Measurements from ENCODE around the gene AHSG. TPM values are rescaled to one million over a fixed set of nuclear protein-coding genes. Genes with fewer than 3 reads are reported as not detected.

Gene AHSG
- total RNA-seq, 1 donor = not detected

DNA sequence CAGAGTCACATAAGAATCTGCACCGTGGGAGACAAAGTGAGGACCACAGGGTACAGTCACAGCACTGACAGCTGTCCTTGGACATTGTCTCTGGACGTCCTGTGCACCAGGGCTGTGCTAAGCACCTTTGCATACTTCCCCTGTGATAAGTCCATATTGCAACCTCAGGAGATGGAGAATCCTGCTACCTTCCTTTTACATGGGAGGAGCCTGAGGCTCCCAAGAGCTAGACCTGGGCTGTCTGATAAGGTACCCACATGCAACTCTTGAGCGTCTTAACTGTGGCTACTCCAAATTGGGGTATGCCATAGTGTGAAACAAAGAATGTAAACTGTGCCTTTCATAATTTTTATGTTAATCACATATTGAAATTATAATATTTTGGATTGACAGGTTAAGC lies 24.8 kb downstream of the AHSG start:
- no peak for DNase-seq (ENCODE audit: low read depth in 2 of 3, low spot score in 2 of 3)

DNA sequence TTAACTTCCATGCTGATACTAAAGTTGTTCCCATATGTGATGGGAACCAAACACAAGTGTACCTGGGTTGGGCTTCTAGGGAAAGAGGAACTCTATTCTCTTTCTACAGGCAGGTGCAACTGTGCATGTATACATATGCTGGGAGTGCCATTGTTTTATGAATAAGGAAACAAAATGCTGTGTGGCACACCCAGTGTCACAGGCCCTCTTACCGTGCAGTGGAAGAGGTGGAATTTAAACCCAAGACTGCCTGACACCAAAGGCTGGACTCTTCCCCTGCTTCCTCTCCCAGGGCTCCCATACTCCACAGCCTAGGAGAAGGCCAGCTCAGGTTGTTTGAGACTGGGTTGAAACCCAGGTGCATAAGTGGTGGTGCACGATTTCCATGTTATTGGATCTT lies 25.4 kb downstream of the AHSG start:
- DNase-seq (ENCODE audit: low read depth in 2 of 3, low spot score in 2 of 3) = no peak

DNA sequence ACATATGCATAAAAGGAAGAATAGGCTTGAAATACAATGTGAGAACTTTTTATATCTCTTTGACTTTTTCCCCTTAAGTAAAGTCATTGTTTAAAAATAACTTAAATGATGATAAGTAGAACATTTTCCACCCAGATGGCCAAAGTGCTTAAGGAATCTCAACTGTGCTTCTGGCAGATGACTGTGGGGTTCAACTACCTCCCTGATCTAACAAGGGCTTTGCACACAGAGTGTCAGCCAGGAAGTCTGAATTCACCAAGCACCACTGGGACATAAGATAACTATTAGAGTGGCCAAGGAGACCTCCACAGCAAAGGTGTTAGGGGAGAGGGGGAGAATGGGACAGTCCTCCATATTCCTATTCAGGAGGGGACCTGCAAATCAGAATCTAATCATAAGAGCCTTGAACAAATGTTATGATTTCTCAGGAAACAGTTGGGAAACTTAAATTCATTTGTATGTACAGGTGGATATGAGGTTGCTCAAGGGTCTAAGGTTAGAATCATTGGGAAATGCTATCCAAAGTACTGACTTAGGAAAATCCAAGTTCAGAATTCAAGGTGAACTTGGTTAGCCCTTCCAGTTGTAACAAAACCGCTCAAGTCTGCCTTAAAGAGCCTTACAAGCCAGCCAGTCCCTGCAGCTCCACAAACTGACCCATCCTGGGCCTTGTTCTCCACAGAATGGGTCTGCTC lies 27.1 kb downstream of the AHSG start, which contains the start of gene FETUB:
Gene FETUB (plus strand): TSS at position 622 of the 695 bp plus-strand sequence. CDS start 62 bp downstream, at position 684.
- no peak for DNase-seq (ENCODE audit: low read depth in 2 of 3, low spot score in 2 of 3)

DNA sequence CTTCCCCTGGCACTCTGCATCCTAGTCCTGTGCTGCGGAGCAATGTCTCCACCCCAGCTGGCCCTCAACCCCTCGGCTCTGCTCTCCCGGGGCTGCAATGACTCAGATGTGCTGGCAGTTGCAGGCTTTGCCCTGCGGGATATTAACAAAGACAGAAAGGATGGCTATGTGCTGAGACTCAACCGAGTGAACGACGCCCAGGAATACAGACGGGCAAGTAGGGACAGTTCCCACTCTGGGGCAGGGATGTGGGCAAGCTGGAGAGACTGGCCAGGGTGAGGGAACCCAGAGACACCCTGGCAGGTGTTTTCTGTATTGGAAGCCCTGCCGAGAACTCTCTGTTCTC lies 27.6 kb downstream of the AHSG start:
- no peak for DNase-seq (ENCODE audit: low read depth in 2 of 3, low spot score in 2 of 3)

DNA sequence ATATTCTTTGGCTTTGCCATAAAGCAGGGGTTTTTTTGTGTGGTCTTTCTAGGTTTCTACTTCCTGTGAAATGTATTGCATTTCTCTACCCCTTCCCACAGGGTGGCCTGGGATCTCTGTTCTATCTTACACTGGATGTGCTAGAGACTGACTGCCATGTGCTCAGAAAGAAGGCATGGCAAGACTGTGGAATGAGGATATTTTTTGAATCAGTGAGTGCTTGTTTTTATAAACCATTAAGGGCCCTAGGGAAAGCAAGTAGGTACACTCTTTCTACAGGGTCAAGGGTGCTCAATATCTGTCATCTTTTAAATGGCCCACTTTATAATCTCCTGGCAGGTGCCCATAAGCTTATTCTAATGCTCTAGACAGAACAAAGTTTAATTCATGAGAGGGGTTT lies 28.1 kb downstream of the AHSG start:
- DNase-seq (ENCODE audit: low read depth in 2 of 3, low spot score in 2 of 3) = no peak

DNA sequence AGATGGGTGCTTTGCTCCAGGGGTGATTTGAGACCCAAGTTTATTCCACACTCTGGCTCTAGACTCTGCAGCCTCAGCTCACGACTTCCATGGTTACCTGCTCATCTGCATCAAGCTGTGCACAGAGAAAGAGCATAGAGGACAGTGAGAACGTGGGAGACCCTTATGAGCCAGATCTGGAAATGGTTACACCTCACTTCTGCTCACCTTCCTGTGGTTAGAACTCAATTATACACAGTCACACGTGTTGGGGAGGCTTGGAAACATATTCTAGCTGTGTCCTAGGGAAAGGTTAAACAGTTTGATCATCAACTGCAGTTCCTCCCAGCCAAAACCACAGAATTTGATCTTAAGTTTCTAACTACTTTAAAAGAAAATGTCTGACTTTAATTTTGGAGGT lies 29.2 kb downstream of the AHSG start:
- DNase-seq (ENCODE audit: low read depth in 2 of 3, low spot score in 2 of 3) = no peak

DNA sequence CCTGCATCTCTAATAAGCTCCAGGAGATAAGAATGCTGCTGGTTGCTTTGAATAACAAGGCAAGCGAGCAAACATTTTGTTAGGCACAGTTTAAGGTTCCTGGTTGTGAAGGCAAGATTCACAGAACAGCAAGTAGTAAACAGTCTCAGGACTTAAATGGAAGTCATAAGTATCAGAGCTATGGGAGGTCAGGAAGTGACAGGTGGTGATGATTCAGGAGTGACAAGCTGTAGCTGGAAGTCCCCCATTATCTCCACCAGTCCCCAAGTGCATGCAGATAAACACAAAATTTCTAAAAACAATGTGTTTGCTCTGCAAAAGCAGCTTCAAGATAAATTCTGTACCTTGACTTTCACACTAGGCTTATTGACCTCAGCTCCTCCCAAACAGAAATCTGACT lies 30.6 kb downstream of the AHSG start:
- no peak for DNase-seq (ENCODE audit: low read depth in 2 of 3, low spot score in 2 of 3)

DNA sequence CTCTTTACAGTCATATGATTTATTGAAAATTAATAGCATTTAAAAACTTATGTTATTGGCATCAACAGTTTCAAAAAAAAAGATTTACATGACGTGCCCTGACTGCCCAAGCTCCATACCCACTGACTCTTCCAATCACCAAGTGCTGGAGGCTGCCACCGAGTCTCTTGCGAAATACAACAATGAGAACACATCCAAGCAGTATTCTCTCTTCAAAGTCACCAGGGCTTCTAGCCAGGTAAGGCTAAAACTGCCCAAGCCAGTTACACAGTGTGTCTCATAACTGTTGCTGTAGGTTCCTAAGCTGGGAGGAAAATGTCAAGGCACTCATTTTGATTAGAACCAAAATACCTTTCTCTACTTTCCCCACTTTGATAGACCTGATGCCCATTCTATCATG lies 31.8 kb downstream of the AHSG start:
- DNase-seq (ENCODE audit: low read depth in 2 of 3, low spot score in 2 of 3) = no peak

DNA sequence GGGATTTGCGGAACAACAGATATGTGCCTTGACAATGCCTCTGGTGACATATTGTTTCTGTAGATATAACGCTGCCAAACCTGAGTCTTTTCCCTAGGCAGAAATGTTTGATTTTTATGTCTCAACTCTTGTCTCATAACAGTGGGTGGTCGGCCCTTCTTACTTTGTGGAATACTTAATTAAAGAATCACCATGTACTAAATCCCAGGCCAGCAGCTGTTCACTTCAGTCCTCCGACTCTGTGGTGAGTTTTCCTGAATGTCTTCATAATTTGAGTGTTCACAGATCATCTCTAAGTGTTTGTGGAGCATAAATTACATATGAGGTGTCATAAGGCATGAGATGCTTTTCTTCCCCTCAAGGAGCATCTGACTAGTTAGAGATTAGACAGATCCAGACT lies 33.2 kb downstream of the AHSG start:
- no peak for DNase-seq (ENCODE audit: low read depth in 2 of 3, low spot score in 2 of 3)

DNA sequence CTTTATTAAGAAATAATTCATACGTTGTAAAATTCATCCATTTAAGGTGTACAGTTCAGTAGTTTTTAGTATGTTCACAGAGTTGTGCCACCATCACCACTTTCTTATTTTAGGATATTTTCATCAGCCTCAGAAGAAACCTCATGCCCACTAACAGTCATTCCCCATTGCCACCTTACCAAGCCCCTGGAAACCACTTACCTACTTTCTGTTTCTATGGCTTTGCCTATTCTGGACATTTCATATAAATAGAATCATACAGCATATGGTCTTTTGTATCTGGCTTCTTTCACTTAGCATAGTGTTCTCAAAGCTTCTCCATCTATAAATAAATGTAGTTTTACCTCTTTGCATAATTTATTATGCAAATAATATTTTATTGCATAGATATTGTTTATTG lies 34.0 kb downstream of the AHSG start:
- no peak for DNase-seq (ENCODE audit: low read depth in 2 of 3, low spot score in 2 of 3)

DNA sequence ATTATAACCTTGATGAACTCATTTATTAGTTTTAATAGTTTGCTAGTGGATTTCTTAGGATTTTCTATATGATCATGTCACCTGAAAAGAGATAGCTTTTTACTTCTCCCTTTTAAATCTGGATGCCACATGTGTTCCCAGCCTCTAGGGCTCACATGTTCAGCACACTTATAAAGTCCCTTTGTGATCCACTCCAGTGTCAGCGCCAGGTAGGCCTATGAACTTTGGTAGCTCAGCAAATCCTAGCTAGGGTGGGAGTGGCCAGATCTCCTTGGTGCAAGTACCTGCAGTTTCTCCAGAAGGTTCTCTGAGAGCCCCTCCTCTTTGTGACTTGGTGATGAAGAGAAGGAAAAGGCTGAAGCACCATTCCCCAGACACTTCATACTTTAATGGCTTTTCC lies 36.0 kb downstream of the AHSG start:
- no peak for DNase-seq (ENCODE audit: low read depth in 2 of 3, low spot score in 2 of 3)

DNA sequence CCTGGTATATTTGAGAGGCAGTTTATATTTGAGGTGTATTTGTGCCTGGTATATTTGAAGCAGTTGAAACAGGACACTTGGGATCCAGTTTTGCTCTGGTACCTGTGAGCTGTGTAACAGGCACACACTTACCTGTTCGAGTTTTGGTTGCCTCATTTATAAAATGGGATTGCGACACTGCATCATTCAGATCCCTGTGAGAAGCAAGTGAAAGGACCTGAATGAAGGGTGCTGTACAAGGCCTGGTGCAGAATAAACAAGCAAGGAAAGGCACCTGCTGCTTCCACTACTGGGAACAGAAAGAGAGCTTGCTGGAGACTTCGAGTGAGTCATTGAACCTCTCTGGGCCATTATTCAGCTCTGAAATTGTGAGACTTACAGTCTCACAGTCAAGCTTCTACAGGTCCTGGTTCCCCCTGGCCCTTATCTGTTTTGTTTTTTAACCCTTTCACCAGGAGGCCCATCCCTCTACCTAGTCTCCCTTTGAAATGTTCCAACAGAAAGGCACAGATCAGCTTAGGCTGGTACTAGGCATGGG lies 38.9 kb downstream of the AHSG start:
- no peak for DNase-seq (ENCODE audit: low read depth in 2 of 3, low spot score in 2 of 3)

DNA sequence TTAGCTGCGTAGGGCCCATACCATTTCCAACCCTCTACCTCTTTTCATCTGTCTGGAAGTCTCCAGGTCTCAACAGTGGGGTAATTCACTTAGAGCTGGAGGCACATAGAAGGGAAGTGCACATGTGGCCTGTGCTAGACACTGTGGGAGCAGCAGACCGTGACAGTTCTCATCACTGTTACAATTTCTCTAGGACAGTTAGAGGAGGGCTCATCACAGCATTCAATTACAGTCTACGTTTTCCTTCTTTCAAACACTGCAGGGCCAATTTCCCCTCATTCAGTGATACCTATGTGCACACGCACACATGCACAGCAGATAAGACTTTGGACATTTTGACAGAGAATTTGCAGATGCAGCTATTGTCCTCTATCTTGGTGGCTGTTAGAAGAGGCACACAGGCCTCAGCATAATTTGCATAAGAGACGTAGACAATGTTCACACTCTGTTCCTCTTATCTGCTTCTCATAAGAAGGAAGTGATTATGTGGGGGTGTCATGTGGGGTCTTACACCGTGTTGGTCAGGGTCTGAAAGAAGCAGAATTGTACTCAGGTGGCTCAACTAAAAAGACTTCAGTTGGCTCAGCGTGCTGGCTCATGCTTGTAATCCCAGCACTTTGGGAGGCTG lies 40.3 kb downstream of the AHSG start:
- no peak for DNase-seq (ENCODE audit: low read depth in 2 of 3, low spot score in 2 of 3)

DNA sequence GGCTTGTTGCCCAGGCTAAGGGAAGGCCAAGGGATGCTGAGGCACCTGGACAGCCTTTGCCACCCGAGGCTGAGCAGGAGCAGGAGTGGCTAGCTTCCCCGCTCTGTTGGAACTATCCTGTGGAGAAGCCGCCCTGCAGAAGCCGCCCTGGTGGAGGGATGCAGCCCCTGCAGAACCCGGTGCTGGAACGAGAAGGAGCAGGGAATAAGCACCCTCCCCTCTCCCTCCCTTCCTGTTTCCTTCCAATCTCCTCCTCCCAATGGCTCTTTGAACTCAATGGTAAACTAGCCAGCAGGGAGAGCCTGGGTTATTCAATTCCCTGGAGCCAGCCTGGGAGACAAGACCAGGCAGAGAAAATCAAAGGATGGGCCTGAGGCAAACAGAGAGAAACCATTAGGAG lies 41.1 kb downstream of the AHSG start:
- DNase-seq (ENCODE audit: low read depth in 2 of 3, low spot score in 2 of 3) = no peak

DNA sequence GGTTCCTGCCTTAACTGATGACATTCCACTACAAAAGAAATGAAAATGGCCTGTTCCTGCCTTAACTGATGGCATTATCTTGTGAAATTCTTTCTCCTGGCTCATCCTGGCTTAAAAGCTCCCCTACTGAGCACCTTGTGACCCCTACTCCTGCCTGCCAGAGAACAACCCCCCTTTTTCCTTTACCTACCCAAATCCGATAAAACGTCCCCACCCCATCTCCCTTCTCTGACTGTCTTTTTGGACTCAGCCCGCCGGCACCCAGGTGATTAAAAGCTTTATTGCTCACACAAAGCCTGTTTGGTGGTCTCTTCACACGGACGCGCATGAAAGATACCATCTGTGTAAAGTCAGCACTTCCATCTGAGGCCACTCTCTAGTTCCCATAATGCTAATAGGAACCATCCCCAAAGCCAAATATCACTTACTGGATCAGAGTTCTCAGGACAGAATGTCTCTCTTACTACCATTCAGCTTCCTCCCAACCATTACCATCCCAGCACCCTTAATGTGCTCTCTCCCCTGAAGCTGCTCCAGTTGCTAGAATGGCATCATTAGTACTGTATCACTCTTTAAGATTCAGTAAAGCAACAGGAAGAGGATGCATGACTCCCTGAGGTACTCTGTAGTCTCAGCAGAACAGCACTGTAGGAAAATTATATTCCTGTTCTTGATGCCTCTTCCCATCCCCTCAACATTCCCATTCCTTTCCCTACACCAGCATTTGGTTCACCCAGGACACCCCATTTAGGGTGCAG lies 50.7 kb downstream of the AHSG start:
- no peak for DNase-seq (ENCODE audit: low read depth in 2 of 3, low spot score in 2 of 3)

DNA sequence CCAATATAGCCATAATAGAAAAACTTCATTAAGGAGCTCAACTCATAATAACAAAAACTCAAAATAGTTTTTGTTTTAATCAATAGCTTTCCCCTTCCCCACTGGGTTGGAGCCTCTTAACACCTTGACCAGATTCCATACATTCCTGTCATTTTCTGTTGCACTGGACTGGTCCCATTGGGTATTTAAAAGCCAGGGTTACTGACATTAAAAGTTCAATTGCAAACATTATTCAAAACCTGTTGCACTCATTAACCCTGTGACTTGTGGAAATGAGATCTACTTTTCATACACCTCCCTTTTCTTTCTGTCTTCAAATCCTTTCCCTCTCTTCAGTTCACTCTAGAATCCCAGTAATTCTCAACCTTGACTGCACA lies 51.2 kb downstream of the AHSG start:
- no peak for DNase-seq (ENCODE audit: low read depth in 2 of 3, low spot score in 2 of 3)

DNA sequence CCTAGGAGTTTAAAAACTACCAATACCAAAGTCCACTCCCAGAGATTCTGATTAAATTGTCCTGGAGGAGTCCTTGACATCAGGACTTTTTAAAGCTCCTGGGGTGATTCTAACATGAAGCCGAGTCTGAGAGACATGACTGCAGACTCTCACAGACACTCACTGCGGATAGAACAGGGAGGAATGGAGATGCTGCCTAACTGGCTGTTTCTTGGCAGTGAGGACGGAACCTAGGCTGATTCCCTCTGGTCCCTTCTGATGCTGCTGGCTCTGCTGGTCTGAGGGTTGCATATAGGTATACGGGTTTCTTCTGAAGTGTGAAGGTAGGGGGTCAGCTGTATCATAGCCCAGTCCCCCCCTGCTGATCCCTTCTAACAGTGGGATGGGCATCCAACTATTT lies 51.6 kb downstream of the AHSG start:
- no peak for DNase-seq (ENCODE audit: low read depth in 2 of 3, low spot score in 2 of 3)

DNA sequence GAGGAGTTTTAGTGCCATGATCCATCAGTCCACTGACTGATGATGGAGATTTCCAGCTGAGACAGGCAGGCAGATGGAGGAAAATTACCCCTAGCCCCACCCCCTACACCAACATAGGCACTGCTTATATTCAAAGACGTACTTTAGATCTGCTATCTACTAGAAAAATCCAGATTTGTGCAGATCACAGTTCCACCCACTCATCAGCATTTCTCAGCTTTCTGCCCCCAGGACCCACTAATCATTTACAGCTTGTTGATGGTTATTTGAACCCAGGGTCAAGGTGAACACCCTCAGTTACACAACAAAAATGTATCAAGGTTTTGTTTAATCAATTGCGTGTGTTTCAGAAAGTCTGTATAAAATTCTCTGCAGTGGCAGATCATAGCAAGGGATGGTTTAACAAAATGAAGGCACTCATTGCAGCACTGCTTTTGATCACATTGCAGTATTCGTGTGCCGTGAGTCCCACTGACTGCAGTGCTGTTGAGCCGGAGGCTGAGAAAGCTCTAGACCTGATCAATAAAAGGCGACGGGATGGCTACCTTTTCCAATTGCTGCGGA lies 52.8 kb downstream of the AHSG start, which contains the start of gene HRG:
Gene HRG (plus strand): TSS at position 390 of the 564 bp plus-strand sequence. CDS start 18 bp downstream, at position 408.
- no peak for DNase-seq (ENCODE audit: low read depth in 2 of 3, low spot score in 2 of 3)

DNA sequence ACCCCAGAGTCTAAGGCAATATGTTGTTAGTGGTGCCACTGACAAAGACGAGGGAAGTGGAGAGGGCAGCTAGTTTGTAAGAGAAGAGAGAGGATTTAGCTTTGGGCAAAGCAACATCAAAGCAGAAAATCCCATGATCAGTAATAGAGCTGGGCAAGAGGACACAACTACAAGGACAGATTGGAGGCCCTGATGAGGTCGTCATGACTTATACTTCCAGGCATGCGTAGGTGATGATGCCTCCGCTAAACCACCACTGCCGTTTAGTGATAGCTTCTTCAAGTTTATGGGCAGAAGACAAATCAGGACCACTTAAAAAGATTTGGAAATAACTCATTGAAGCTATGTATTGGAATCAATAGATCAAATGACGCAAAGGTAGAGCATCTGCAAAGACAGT lies 55.6 kb downstream of the AHSG start:
- no peak for DNase-seq (ENCODE audit: low read depth in 2 of 3, low spot score in 2 of 3)

DNA sequence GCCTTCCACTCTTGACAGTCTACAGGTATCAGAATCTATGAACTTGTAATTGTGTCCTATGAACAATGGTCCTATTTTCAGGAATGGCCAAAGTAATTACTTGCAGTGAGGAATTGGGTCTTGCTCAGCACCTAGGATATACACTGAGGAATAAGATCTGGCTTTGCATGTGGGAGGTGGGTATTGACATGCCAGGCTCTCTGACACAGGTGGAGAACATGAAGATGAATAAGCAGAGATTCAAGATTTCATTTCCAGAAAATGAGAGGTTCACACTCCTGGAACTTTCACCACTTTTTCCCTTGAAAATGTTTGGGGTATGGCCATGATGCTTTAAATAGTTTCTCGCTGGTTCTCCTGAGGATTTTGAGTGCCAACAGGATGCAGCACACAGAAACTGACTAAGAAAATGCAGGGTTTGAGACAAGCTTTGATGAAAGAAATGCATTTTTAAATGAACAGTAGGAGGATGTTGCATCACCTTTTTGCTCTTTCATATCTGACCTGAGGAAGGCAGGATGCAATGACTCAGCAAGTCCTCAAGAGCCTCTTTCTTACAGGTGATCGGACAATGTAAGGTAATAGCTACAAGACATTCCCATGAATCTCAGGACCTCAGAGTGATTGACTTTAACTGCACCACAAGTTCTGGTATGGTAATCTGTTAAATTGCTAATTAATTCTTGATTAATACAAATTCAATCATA lies 56.7 kb downstream of the AHSG start:
- DNase-seq (ENCODE audit: low read depth in 2 of 3, low spot score in 2 of 3) = no peak

DNA sequence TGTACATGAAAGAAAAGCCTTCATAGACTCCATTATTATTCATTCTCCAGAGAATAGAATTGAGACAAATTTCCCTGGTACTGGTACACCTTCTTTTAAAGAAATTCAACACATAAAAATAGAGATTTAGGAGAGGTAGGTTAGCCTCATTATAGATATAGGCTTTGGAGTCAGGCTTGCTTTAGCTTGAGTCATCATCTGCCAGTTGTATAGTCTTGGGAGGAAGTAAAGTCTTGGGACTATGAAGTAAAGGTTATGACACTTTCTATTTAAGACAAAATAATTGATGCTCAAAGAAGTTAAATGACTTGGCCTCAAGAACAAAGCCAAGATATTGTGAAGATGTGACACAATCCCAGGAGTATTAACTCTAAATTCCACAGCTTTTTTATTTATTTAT lies 57.3 kb downstream of the AHSG start:
- no peak for DNase-seq (ENCODE audit: low read depth in 2 of 3, low spot score in 2 of 3)
